ENCODE results near the gene SHC3. TPM values are rescaled to one million over a fixed set of nuclear protein-coding genes. Genes with fewer than 3 reads are reported as not detected.

SHC3 gene
- total RNA-seq, 2 experiments from 2014 or later: not detected

DNA sequence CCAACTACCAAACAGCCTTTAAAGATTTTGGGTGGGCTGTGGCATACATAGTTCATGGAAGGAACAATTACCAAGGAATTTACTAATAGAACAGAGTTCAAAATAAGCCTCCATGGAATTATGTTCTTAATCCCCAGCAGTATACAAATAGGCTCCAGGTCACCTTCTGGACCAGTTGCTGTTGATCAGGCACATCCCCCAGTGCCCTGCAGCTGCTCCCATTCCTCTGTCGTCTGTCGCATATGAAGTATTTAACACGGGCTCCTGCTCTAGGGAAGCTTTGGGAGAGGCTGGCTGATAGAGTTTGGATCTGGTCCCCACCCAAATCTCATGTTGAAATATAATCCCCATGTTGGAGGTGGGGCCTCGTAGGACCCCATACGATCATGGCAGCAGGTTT is 17.8 kb downstream of the SHC3 start:
- TF ChIP-seq CTCF (IDR thresholded peaks at IDR 0.05): no peak
- ATAC-seq (ENCODE audit: poor library complexity) (no peak), DNase-seq (no peak)
- CTCF ChIA-PET: no interaction called here
- Mint-ChIP-seq H3K36me3 (ENCODE audit: low read depth) (no peaks in the 10 kb centered on the region), H3K27ac (no peak overlapping the region), H3K9me3 (no peaks in the 10 kb centered on the region), H3K4me3 (no peak overlapping the region), H3K27me3 (peaks cover 57% of the 10 kb centered on the region), H3K4me1 (ENCODE audit: low read depth) (no peaks in the 10 kb centered on the region)
- Histone ChIP-seq H3K27ac (ENCODE audit: low read depth in 1 of 2, low read length in 2 of 2) (no peak overlapping the region), H3K36me3 (ENCODE audit: insufficient read depth, low read length) (no peaks in the 10 kb centered on the region), H3K9me3 (ENCODE audit: control insufficient read depth in 1 of 2, insufficient read depth in 1 of 2, low read length in 2 of 2) (peaks cover 0 to 3% of the 10 kb centered on the region in 2 experiments), H3K27me3 (ENCODE audit: control insufficient read depth in 1 of 2, insufficient read depth in 2 of 2, low read length in 2 of 2) (peaks cover 0 to 14% of the 10 kb centered on the region in 2 experiments), H3K4me3 (ENCODE audit: low read length) (no peak overlapping the region), H3K4me1 (ENCODE audit: insufficient read depth, low read length) (no peaks in the 10 kb centered on the region)
- POLR2A ChIA-PET: no interaction called here
- intact Hi-C loops (cut with DNase I, micrococcal nuclease): no loop called here

- Histone ChIP-seq H3K36me3 (ENCODE audit: insufficient read depth, low read length) (no peaks in the 10 kb centered on the region), H3K27me3 (ENCODE audit: control insufficient read depth in 1 of 2, insufficient read depth in 2 of 2, low read length in 2 of 2) (peaks cover under 1 to 18% of the 10 kb centered on the region in 2 experiments), H3K9me3 (ENCODE audit: control insufficient read depth in 1 of 2, insufficient read depth in 1 of 2, low read length in 2 of 2) (no peaks in the 10 kb centered on the region), H3K4me1 (ENCODE audit: insufficient read depth, low read length) (no peaks in the 10 kb centered on the region), H3K27ac (ENCODE audit: low read depth in 1 of 2, low read length in 2 of 2) (no peak overlapping the region), H3K4me3 (ENCODE audit: low read length) (no peak overlapping the region)
- intact Hi-C loops (cut with DNase I, micrococcal nuclease): no loop called here
- POLR2A ChIA-PET: interaction anchor here (0.5 kb wide), 1 partner anchor 19 kb away, joined by 3 read pairs; no protein-coding TSS in a partner anchor
- ATAC-seq (ENCODE audit: poor library complexity) (peak; percentile 52), DNase-seq (peak in 3 of 14 experiments; percentile 22 to 51 (median 44))
- H3K4me1 Mint-ChIP-seq (ENCODE audit: low read depth): peaks cover 7% of the 10 kb centered on the region
- H3K9me3 Mint-ChIP-seq: no peaks in the 10 kb centered on the region
- no peak overlapping the region for H3K27ac Mint-ChIP-seq
- H3K4me3 Mint-ChIP-seq: no peak overlapping the region
- no peak for TF ChIP-seq CTCF (IDR thresholded peaks at IDR 0.05)
- H3K36me3 Mint-ChIP-seq (ENCODE audit: low read depth): no peaks in the 10 kb centered on the region
- peaks cover 61% of the 10 kb centered on the region for H3K27me3 Mint-ChIP-seq
- CTCF ChIA-PET: no interaction called here
Observed at GRCh38 chr9:89154651-89155336, 23.8 kb downstream of the SHC3 start.

DNA sequence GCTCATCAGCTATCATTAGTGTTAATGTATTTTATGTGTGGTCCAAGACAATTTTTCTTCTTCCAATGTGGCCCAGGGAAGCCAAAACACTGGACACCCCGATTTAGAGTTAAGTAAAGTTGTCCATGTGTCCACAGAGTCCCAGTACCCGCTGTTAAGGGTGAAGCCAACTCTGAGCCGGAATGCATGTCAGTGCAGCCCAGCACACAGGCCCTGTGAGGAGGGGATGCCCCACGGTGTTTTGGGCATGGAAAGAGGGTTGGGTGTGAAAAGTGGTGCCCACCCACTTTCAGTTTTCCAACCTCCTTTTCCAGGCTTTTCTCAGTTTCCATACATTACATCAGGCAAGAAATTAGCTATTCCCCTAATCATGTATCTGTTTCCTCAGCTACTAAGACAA is 24.4 kb downstream of the SHC3 start:
- H3K4me3 Mint-ChIP-seq: no peak overlapping the region
- ChIA-PET POLR2A (no interaction called here), CTCF (no interaction called here)
- Histone ChIP-seq H3K27me3 (ENCODE audit: control insufficient read depth in 1 of 2, insufficient read depth in 2 of 2, low read length in 2 of 2) (peaks cover 2 to 16% of the 10 kb centered on the region in 2 experiments), H3K4me1 (ENCODE audit: insufficient read depth, low read length) (no peaks in the 10 kb centered on the region), H3K4me3 (ENCODE audit: low read length) (no peak overlapping the region), H3K36me3 (ENCODE audit: insufficient read depth, low read length) (no peaks in the 10 kb centered on the region), H3K27ac (ENCODE audit: low read depth in 1 of 2, low read length in 2 of 2) (no peak overlapping the region), H3K9me3 (ENCODE audit: control insufficient read depth in 1 of 2, insufficient read depth in 1 of 2, low read length in 2 of 2) (no peaks in the 10 kb centered on the region)
- ATAC-seq (ENCODE audit: poor library complexity): no peak
- TF ChIP-seq CTCF (IDR thresholded peaks at IDR 0.05): no peak
- H3K27ac Mint-ChIP-seq: no peak overlapping the region
- intact Hi-C loops (cut with DNase I, micrococcal nuclease): no loop called here
- no peaks in the 10 kb centered on the region for H3K36me3 Mint-ChIP-seq (ENCODE audit: low read depth)
- H3K4me1 Mint-ChIP-seq (ENCODE audit: low read depth): peaks cover 7% of the 10 kb centered on the region
- no peak for DNase-seq
- no peaks in the 10 kb centered on the region for H3K9me3 Mint-ChIP-seq
- peaks cover 56% of the 10 kb centered on the region for H3K27me3 Mint-ChIP-seq

Measured in CD4-positive, alpha-beta T cell (primary cell).